Measurements from ENCODE around the gene CARD19.

Gene CARD19

DNA sequence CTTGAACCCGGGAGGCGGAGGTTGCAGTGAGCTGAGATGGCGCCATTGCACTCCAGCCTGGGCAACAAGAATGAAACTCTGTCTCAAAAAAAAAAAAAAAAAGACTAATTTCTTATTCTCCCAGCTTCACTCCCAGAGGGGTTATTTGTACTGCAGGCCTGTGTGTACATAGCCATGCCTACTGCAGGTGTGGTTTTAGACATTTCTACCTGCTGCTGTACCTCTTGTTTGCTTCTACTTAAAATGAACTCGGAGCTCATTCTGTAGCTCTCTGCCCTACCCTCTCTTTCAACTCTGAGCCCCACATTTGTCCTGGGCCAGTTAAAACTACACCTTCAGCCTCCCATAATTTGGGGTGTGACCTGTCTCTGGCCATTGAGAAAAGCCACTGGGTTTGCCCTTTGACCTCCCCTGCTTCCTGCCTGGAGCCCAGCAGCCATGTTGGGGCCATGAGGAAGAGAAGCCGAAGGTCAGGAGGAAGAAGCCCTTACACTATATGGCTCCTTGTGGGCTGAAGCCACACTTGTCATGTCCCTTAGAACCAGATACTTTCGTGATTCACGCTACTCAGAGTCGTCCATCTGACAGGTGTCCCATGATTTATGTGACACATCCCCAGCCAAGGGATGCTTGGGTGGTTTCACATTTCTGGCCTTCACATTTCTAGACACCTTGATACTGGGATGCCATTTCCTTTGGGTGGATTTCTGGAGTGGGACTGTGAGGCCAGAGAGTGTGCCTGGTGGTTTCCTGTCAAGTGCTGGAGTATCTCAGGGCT is 9.4 kb upstream of the CARD19 start:
- DNase-seq (ENCODE audit: low read depth): no peak
- in situ Hi-C loops (cut with HindIII; ENCODE audit: low sequenced_read_pairs): no loop called here
- TF ChIP-seq CTCF (IDR thresholded peaks at IDR 0.05; ENCODE audit: low read depth, low read length, missing control alignments): no peak

GRCh38 chr9:93087971-93088655 is 7.9 kb upstream of the CARD19 start:
- no peak overlapping the region for H3K4me3 ChIP-seq (ENCODE audit: low read depth, low read length)
- in situ Hi-C loops (cut with HindIII; ENCODE audit: low sequenced_read_pairs): no loop called here
- no peak for TF ChIP-seq CTCF (IDR thresholded peaks at IDR 0.05; ENCODE audit: low read depth, low read length, missing control alignments)
- DNase-seq (ENCODE audit: low read depth): no peak

More for the DNA sequence above, 9.4 kb upstream of the CARD19 start:
- no peak overlapping the region for H3K4me3 ChIP-seq (ENCODE audit: low read depth, low read length)

DNA sequence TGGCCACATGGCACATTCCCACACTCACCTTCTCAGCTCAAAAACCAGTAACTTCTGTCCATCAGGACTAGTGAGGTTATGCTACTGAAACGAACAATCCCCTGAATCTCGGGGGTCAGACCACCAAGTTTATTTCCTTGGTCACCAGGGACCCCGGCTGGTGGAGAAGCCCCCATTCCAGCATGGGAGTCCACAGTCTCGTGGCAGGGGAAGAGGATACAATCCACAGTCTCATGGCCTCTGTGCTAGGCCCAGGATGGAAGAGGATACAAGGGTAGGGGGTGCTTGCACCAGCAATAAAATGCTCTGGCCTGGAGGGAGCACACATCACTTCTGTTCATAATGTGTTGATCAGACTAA is 7.4 kb upstream of the CARD19 start:
- no peak overlapping the region for H3K4me3 ChIP-seq (ENCODE audit: low read depth, low read length)
- TF ChIP-seq CTCF (IDR thresholded peaks at IDR 0.05; ENCODE audit: low read depth, low read length, missing control alignments): no peak
- DNase-seq (ENCODE audit: low read depth): no peak
- in situ Hi-C loops (cut with HindIII; ENCODE audit: low sequenced_read_pairs): no loop called here

- no peak for DNase-seq (ENCODE audit: low read depth)
- H3K4me3 ChIP-seq (ENCODE audit: low read depth, low read length): no peak overlapping the region
- in situ Hi-C loops (cut with HindIII; ENCODE audit: low sequenced_read_pairs): no loop called here
- TF ChIP-seq CTCF (IDR thresholded peaks at IDR 0.05; ENCODE audit: low read depth, low read length, missing control alignments): no peak
Observed at GRCh38 chr9:93089024-93089423, 7.0 kb upstream of the CARD19 start.

DNA sequence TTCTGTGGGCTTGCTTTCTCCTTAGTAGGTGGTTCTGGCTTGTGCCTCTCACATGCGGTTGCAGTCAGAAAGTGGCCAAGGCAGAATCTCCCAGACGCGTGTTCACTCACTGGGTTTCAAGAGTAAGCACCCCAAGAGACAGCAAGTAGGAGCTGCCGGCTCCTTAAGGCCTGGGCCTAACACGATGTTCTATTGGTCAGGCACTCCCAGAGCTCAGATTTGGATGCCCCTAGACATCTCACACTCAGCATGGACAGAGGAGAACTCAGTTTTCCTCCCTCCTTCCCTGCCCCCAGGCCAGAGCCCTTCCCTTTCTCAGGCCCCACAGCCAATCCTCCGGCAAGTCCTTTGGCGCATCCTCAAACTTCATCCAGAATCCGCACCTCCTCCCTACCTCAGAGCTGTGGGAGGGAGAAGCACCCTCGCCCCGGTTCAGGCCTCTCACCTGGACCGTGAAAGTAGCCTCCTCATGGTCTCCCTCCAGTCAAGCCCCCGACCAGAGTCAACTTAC is 6.5 kb upstream of the CARD19 start:
- DNase-seq (ENCODE audit: low read depth): no peak
- in situ Hi-C loops (cut with HindIII; ENCODE audit: low sequenced_read_pairs): no loop called here
- no peak for TF ChIP-seq CTCF (IDR thresholded peaks at IDR 0.05; ENCODE audit: low read depth, low read length, missing control alignments)
- H3K4me3 ChIP-seq (ENCODE audit: low read depth, low read length): no peak overlapping the region

GRCh38 chr9:93090091-93090655 is 5.8 kb upstream of the CARD19 start:
- DNase-seq (ENCODE audit: low read depth): no peak
- no peak overlapping the region for H3K4me3 ChIP-seq (ENCODE audit: low read depth, low read length)
- in situ Hi-C loops (cut with HindIII; ENCODE audit: low sequenced_read_pairs): no loop called here
- no peak for TF ChIP-seq CTCF (IDR thresholded peaks at IDR 0.05; ENCODE audit: low read depth, low read length, missing control alignments)

Measured in astrocyte of the cerebellum (primary cell).